Thyroid gland (tissue), 4 donors: Measurements from ENCODE around the gene MYO3A.

Source experiments
- CTCF ChIP-seq, 6 experiments: fragments of 200-600 bp in 3 of 6; fragments of 450-650 bp in 3 of 6; sonication (generic) in 3 of 6; IDR thresholded peaks; one replicate each; pipeline ENCODE4 v1.5.1; 2016 to 2019; ENCODE audit warnings: antibody characterized with exemption in 6 of 6, mild to moderate bottlenecking in 2 of 6, inconsistent platforms in 1 of 6, moderate library complexity in 1 of 6
- POLR2A ChIP-seq, 2 donors: fragments of 450-650 bp; IDR thresholded peaks; one replicate each; pipeline ENCODE4 v1.6.1; 2017; ENCODE audit warnings: antibody characterized with exemption in 2 of 2, mild to moderate bottlenecking in 2 of 2, moderate library complexity in 1 of 2

- TF ChIP-seq CTCF (IDR thresholded peaks at IDR 0.05), result no peak
- no peak for TF ChIP-seq POLR2A (IDR thresholded peaks at IDR 0.05)
Observed at GRCh38 chr10:25954851-25955250, 20.8 kb downstream of the MYO3A start.
